ENCODE data around the gene CAMK2D. TPM values are rescaled to one million over a fixed set of nuclear protein-coding genes. Genes with fewer than 3 reads are reported as not detected.

CAMK2D gene
- total RNA-seq, 2 donors from 2014 or later: 132 to 187 TPM

GRCh38 chr4:113790478-113790877, 28.9 kb upstream of the CAMK2D start:
- H3K27ac ChIP-seq: no peak overlapping the region
- H3K4me3 ChIP-seq: no peak overlapping the region

GRCh38 chr4:113788888-113789287, 27.4 kb upstream of the CAMK2D start:
- no peaks in the 10 kb centered on the region for H3K27me3 ChIP-seq
- H3K4me3 ChIP-seq: no peak overlapping the region
- peaks cover 0 to 5% of the 10 kb centered on the region in 2 donors for H3K4me1 ChIP-seq
- H3K36me3 ChIP-seq: no peaks in the 10 kb centered on the region
- H3K27ac ChIP-seq: no peak overlapping the region
- H3K9me3 ChIP-seq: peaks cover 3 to 15% of the 10 kb centered on the region in 2 donors
- no peak for DNase-seq (ENCODE audit: low spot score)
- no peak for TF ChIP-seq CTCF (IDR thresholded peaks at IDR 0.05)

More at GRCh38 chr4:113790478-113790877, 28.9 kb upstream of the CAMK2D start:
- peaks cover 3 to 15% of the 10 kb centered on the region in 2 donors for H3K9me3 ChIP-seq
- no peak for TF ChIP-seq CTCF (IDR thresholded peaks at IDR 0.05)
- no peaks in the 10 kb centered on the region for H3K36me3 ChIP-seq
- no peak for DNase-seq (ENCODE audit: low spot score)
- H3K27me3 ChIP-seq: no peaks in the 10 kb centered on the region
- no peaks in the 10 kb centered on the region for H3K4me1 ChIP-seq

- no peak overlapping the region for H3K27ac ChIP-seq
- H3K4me3 ChIP-seq: no peak overlapping the region
- H3K9me3 ChIP-seq: no peaks in the 10 kb centered on the region
- TF ChIP-seq CTCF (IDR thresholded peaks at IDR 0.05): no peak
- H3K4me1 ChIP-seq: peaks cover 0 to 5% of the 10 kb centered on the region in 2 donors
- no peaks in the 10 kb centered on the region for H3K27me3 ChIP-seq
- no peak for DNase-seq (ENCODE audit: low spot score)
- no peaks in the 10 kb centered on the region for H3K36me3 ChIP-seq
These were observed 24.2 kb upstream of the CAMK2D start for GRCh38 chr4:113785781-113786180.

GRCh38 chr4:113784497-113785250, 23.1 kb upstream of the CAMK2D start:
- H3K27ac ChIP-seq: peak overlapping the region in 1 of 2 donors; percentile 35
- no peak for DNase-seq (ENCODE audit: low spot score)
- no peaks in the 10 kb centered on the region for H3K36me3 ChIP-seq
- TF ChIP-seq CTCF (IDR thresholded peaks at IDR 0.05): no peak
- no peaks in the 10 kb centered on the region for H3K27me3 ChIP-seq
- H3K4me3 ChIP-seq: no peak overlapping the region
- no peaks in the 10 kb centered on the region for H3K9me3 ChIP-seq
- peaks cover 0 to 5% of the 10 kb centered on the region in 2 donors for H3K4me1 ChIP-seq

- Histone ChIP-seq H3K4me1 (peaks cover 0 to 5% of the 10 kb centered on the region in 2 donors), H3K4me3 (no peak overlapping the region), H3K36me3 (no peaks in the 10 kb centered on the region), H3K27ac (no peak overlapping the region), H3K27me3 (no peaks in the 10 kb centered on the region), H3K9me3 (no peaks in the 10 kb centered on the region)
- no peak for TF ChIP-seq CTCF (IDR thresholded peaks at IDR 0.05)
- DNase-seq (ENCODE audit: low spot score): no peak
These were observed 22.2 kb upstream of the CAMK2D start for GRCh38 chr4:113783701-113784100.

- no peak overlapping the region for H3K4me3 ChIP-seq
- no peak overlapping the region for H3K27ac ChIP-seq
- H3K27me3 ChIP-seq: no peaks in the 10 kb centered on the region
- no peaks in the 10 kb centered on the region for H3K36me3 ChIP-seq
- H3K9me3 ChIP-seq: no peaks in the 10 kb centered on the region
- no peak for TF ChIP-seq CTCF (IDR thresholded peaks at IDR 0.05)
- peaks cover 0 to 5% of the 10 kb centered on the region in 2 donors for H3K4me1 ChIP-seq
- DNase-seq (ENCODE audit: low spot score): no peak
These were observed 21.8 kb upstream of the CAMK2D start for GRCh38 chr4:113783289-113783688.
